Measurements from ENCODE around the gene VSTM2L.

DNA sequence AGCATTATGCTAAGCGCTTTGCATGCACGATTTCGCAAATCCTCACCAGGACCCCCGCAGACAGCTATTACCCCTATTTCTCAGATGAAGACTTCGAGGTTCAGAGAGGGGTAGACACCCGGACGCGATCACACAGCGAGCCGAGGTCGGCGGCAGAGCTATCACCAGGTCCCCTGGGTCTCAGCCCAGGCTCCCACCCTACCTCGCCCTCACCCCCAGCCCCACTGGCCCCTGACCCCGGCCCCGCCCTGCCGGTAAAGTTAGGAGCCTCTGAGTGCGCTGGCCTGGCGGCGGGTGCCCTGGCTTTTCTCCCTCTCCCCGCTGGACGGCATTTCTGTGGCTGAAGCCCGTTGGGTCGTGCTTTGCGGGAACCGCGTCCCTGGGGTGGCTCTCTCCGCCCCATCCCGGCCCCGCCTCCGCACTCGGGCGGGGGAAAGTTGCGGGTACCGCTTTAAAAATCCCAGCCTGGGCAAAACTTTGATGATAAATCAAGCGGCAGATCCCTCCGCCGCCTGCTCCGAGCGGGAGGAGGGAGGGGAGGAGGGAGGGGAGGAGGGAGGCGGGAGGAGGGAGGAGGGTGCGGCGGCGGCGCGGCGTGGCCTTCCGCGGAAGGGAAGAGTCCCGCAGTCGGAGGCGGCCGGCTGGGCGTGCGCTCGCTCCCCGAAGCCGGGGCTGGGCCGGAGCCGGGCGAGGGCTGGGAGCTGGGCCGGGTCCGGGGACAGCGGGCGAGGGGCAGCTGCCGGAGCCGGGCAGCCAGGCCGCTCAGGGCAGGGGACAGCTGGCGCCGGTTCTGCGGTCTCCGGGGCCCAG is at the start of gene VSTM2L:
- TF ChIP-seq CTCF (CRISPR knock-in tag; IDR thresholded peaks at IDR 0.05) (no peak), PHF8 (CRISPR knock-in tag; IDR thresholded peaks at IDR 0.05) (no peak), NONO (IDR thresholded peaks at IDR 0.05) (no peak), NONO (CRISPR knock-in tag; conservative IDR thresholded peaks at IDR 0.05) (0 out of 2 replicates have a peak, but pooled peaks have one; percentile 19), ZNF552 (CRISPR knock-in tag; IDR thresholded peaks at IDR 0.05; ENCODE audit: borderline replicate concordance) (no peak), RFX5 (IDR thresholded peaks at IDR 0.05; ENCODE audit: low read depth, low read length) (no peak), EP300 (IDR thresholded peaks at IDR 0.05; ENCODE audit: low read depth in 2 of 2, low read length in 2 of 2) (no peak), EP300 (CRISPR knock-in tag; IDR thresholded peaks at IDR 0.05; ENCODE audit: borderline replicate concordance) (no peak), CEBPB (IDR thresholded peaks at IDR 0.05; ENCODE audit: borderline replicate concordance, low read depth, low read length) (no peak), REST (IDR thresholded peaks at IDR 0.05; ENCODE audit: borderline replicate concordance in 1 of 2, low read depth in 1 of 2, low read length in 2 of 2) (no peak)
- TF ChIP-seq, protein P1, sequence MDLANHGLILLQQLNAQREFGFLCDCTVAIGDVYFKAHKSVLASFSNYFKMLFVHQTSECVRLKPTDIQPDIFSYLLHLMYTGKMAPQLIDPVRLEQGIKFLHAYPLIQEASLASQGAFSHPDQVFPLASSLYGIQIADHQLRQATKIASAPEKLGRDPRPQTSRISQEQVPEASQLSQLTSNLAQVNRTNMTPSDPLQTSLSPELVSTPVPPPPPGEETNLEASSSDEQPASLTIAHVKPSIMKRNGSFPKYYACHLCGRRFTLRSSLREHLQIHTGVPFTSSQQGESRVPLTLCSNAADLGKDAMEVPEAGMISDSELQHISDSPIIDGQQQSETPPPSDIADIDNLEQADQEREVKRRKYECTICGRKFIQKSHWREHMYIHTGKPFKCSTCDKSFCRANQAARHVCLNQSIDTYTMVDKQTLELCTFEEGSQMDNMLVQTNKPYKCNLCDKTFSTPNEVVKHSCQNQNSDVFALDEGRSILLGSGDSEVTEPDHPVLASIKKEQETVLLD (CRISPR knock-in tag; IDR thresholded peaks at IDR 0.05; ENCODE audit: low read depth): no peak
- TF ChIP-seq, protein P2, sequence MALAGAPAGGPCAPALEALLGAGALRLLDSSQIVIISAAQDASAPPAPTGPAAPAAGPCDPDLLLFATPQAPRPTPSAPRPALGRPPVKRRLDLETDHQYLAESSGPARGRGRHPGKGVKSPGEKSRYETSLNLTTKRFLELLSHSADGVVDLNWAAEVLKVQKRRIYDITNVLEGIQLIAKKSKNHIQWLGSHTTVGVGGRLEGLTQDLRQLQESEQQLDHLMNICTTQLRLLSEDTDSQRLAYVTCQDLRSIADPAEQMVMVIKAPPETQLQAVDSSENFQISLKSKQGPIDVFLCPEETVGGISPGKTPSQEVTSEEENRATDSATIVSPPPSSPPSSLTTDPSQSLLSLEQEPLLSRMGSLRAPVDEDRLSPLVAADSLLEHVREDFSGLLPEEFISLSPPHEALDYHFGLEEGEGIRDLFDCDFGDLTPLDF (CRISPR knock-in tag; IDR thresholded peaks at IDR 0.05): no peak

Data from HepG2 (cell line).